ENCODE measurements around the gene ATP8B1. TPM values are rescaled to one million over a fixed set of nuclear protein-coding genes. Genes with fewer than 3 reads are reported as not detected.

Gene ATP8B1
- total and polyA plus RNA-seq, 9 of the 15 experiments (the other 6 are each of a cell fraction or from before 2014, with no cell fraction given): 0.01 to 0.22 (median 0.03) TPM; not detected in 3

- TF ChIP-seq RHOXF2B (CRISPR knock-in tag; conservative IDR thresholded peaks at IDR 0.05) (no peak), CREM (IDR thresholded peaks at IDR 0.05; ENCODE audit: low read depth) (peak; percentile 92), NEUROD1 (IDR thresholded peaks at IDR 0.05; ENCODE audit: borderline replicate concordance, low read depth, low read length, partially characterized antibody) (peak; percentile 50), MEIS2 (IDR thresholded peaks at IDR 0.05; ENCODE audit: partially characterized antibody) (peak; percentile 80), CBX3 (IDR thresholded peaks at IDR 0.05; ENCODE audit: borderline replicate concordance in 1 of 2, low read length in 2 of 2) (peak in 1 of 2 experiments; percentile 38; a peak in 1 of 3 replicates), ZFPM2 (CRISPR knock-in tag; IDR thresholded peaks at IDR 0.05) (no peak), ZNF512 (tag; IDR thresholded peaks at IDR 0.05) (no peak), CSDE1 (IDR thresholded peaks at IDR 0.05) (no peak), L3MBTL2 (IDR thresholded peaks at IDR 0.05) (peak; percentile 61), CCNT2 (IDR thresholded peaks at IDR 0.05; ENCODE audit: borderline replicate concordance, extremely low read depth, insufficient read length, low read depth, low read length) (no peak), CAMTA2 (CRISPR knock-in tag; conservative IDR thresholded peaks at IDR 0.05) (no peak), DPF2 (IDR thresholded peaks at IDR 0.05) (peak; percentile 94), SRF (CRISPR knock-in tag; IDR thresholded peaks at IDR 0.05) (no peak), TAF9B (IDR thresholded peaks at IDR 0.05; ENCODE audit: partially characterized antibody) (peak; percentile 63), HMBOX1 (IDR thresholded peaks at IDR 0.05) (peak; percentile 88), KLF16 (IDR thresholded peaks at IDR 0.05) (peak; percentile 83), SRSF3 (IDR thresholded peaks at IDR 0.05; ENCODE audit: insufficient read depth, low read length) (no peak), ZNF197 (CRISPR knock-in tag; IDR thresholded peaks at IDR 0.05; ENCODE audit: low read depth) (no peak), ZNF76 (CRISPR knock-in tag; IDR thresholded peaks at IDR 0.05; ENCODE audit: borderline replicate concordance) (no peak), HSF4 (CRISPR knock-in tag; IDR thresholded peaks at IDR 0.05; ENCODE audit: borderline replicate concordance) (no peak), HIVEP1 (CRISPR knock-in tag; IDR thresholded peaks at IDR 0.05) (no peak), HNRNPUL1 (IDR thresholded peaks at IDR 0.05; ENCODE audit: low read length) (no peak), ZNF778 (CRISPR knock-in tag; IDR thresholded peaks at IDR 0.05) (no peak), TCF3 (CRISPR knock-in tag; IDR thresholded peaks at IDR 0.05) (peak; percentile 89), PHB2 (IDR thresholded peaks at IDR 0.05; ENCODE audit: low read depth) (0 out of 2 replicates have a peak, but pooled peaks have one; percentile 27)
- TF ChIP-seq, protein P1, sequence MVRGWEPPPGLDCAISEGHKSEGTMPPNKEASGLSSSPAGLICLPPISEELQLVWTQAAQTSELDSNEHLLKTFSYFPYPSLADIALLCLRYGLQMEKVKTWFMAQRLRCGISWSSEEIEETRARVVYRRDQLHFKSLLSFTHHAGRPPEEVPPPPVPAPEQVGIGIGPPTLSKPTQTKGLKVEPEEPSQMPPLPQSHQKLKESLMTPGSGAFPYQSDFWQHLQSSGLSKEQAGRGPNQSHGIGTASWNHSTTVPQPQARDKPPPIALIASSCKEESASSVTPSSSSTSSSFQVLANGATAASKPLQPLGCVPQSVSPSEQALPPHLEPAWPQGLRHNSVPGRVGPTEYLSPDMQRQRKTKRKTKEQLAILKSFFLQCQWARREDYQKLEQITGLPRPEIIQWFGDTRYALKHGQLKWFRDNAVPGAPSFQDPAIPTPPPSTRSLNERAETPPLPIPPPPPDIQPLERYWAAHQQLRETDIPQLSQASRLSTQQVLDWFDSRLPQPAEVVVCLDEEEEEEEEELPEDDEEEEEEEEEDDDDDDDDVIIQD (CRISPR knock-in tag; IDR thresholded peaks at IDR 0.05): no peak
These were observed 143.5 kb downstream of the ATP8B1 start (continued) for GRCh38 chr18:57659460-57660102.
